GM19324 (cell line): ENCODE data around the gene ZNRD2.

ENCODE experiments used
- ATAC-seq: cut with Tn5 transposase; IDR thresholded peaks from one replicate; pipeline ENCODE4 v1.9.1; 2021; ENCODE audit warnings: mild to moderate bottlenecking, moderate library complexity; ENCODE audit not compliant: unreplicated experiment, low FRiP score

Gene ZNRD2

DNA sequence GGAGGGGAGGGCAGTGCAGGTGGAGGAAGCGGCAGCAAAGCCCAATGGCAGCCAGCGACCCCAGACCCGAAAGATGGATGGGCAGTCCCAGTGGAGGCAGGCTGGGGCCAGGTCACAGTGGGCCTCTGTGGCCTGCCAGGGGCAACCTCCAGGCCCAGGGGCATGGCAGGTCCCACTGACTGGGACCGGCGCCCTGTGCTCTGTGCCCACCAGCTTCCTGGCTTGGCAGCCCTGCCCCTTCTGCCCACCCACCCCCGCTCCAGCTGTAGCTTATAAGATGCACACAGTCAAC, 29.6 kb downstream of the ZNRD2 start:
- ATAC-seq: no peak

- ATAC-seq: no peak
Observed at GRCh38 chr11:65604258-65604657, 34.0 kb downstream of the ZNRD2 start.

DNA sequence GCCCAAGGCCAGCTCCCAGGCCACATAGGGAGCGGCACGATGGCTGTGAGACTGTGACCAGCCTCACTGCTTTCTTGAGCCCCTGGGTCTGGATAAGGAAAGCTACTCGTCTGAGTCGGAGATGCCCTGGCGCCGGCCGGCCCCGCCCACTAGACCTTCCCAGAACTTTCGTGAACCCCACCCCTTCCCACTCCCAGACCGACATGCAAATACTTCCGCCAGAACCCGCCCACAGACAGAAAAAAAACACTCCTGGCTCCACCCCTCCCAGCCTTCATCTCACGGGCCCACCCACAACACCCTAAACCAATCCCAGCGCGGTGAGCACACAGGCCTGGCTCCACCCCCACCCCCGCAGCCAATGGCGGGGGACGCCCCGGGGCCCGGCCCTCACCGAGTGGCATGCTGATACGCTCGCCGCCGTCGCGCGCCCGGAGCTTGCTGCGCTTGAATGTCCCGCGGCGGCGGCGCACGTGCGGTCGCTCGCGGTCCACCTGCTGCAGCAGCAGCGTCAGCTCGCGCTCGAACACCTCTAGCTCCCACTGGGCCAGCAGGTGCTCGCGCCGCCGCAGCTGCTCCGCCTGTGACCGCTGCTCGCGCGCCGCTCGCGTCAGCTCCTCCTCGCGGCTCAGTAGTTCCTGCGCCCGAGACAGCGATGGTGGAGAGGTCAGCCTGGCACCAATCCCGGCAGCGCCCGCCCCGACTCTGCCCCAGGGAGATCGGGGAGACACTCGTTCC, 36.8 kb downstream of the ZNRD2 start:
- ATAC-seq: no peak

DNA sequence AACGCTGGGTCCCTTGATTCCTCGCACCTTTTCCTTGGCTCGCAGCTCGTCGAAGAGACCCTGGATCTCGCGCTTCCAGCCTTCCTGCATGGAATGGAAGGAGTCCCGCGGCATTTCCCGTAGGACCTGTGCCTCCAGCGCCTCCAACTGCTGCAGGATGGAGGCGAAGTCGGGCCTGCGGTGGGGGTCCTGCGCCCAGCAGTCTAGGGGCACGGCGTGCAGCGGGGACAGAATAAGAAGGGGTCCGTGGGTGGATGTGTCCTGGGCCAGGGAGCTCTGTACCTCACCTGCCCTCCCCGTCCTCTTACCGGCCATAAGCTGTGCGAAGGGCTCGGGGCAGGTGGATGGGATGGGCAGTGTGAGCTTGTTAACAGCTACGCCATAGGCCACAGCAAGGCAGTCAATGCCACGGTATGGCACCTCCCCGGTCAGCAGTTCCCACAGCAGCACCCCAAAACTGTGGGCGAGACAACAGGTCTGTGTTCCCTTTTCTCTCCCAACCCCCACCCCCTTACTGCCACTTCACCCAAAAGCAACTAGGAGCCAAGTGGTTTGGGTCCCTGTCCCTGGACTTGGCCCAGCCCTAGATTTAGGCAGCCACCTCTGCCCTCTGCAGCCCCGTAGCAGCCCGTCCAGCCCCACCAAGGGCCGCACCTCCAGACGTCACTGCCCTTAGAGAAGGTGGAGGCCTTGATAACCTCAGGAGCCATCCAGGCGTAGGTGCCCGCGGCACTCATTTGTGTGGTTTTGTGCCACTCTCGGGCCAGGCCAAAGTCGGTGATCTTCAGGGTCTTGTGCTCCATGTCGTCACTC, 37.5 kb downstream of the ZNRD2 start:
- no peak for ATAC-seq

DNA sequence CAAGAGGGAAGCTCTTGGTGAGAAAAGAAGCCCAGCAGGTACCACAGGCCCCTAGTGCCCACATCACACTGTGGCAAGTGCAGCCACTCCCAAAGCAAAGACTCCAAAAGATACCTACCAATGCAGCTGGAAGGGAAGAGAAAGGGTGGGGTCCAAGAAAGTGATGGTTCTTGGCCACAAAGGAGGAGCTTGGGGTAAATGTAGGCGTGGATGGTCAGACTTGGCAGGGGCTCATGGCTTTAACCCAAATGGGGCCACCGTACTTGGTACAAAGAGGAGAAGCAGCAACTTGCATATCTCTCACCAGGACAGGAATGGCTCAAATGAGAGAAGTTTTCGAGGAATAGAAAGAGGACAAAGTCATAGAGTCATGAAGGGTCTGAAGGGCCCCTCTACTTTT, 39.0 kb downstream of the ZNRD2 start:
- ATAC-seq: no peak

DNA sequence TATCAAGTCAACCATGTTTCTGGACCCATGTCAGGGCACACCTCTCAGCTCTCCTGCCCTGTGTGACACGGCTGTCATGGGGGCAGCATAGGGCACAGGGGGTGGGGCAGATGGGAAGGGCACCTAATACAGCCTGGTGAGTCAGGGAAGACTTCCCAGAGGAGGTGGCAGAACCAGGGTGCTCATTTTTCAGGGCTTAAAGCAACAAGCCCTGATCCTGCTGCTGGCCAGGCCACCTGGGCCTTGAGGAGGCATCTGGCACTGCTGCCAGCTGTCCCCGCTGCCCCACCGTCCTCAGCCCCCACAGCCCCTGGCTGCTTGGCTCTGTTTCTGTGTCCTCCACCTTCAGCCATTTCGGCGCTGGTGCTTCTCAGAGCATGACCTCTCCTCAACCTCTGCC, 39.4 kb downstream of the ZNRD2 start:
- ATAC-seq: no peak

GRCh38 chr11:65610404-65610803, 40.1 kb downstream of the ZNRD2 start:
- ATAC-seq: no peak

DNA sequence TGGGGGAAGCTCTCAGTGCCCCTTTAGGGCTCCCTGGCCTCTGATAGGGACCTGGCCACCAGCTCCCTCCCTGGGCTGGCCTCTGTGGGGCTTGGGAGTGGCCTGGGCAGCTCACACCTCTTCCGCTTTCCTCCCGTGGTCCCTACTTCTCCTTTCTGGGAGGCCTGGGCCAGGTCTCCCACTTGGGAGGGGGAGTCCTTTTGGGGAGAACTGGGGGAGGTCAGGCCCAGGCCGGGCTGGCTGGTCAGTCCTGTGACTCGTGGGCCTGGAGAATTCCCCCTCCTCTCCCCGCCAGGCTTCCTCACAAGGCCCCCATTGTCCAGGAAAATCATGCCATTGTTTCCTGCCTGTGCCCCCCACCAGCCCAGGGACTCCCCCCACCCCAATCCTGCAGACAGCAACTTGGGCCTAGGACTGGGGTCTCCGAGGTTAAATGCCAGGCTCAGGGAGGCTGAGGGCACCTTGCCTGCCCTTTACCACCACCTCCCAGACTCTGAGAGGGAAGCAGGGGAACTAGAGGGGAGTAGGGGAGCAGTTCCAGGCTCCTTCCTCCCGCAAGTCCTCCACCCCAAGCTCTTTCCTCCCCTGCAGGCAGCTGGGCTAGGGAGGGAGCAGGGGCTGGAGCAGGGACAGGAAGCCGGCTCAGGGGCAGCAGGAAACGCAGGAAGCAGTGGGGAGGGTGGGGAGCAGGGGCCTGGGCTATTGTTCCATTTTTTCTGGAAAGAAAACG, 40.9 kb downstream of the ZNRD2 start:
- no peak for ATAC-seq

- ATAC-seq: no peak
Observed at GRCh38 chr11:65611758-65612603, 41.7 kb downstream of the ZNRD2 start.

- no peak for ATAC-seq
Observed at GRCh38 chr11:65612691-65613090, 42.4 kb downstream of the ZNRD2 start.

DNA sequence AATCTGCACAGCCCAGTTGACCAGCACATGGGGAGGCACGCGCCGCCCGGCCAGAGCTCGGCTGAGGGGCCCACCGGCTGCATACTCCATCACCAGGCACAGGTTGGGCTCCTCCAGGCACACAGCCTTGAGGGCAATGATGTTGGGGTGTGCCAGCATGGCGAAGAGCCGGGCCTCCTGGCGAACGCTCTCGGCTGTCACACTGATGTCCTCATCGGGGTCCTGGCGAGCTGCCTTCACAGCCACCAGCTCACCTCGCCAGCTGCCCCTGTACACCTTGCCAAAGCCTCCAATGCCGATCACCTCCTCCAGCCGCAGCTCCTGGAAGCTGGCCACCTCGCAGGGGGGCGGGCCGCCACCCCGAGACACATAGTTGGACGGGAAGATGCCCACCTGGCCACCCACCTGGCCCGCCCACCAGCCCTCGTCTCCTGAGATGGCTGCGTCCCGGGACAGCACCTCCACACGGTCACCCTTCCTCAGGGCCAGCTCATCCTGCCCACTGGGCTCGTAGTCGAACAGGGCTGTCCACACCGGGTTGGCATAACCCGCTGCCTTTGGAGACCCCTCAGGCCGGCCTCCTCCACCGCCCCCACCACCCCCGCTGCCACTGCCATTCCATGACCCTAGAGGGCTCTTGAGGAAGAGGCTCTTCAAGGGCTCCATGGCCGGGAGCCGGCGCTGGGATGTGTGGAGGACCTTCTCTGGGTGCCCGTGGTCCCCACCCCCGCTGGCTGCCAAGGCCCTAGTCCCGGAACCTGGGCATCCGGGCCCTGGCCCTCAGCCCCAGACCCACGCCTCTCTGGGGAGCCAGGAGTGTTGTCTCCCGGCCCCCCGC, 43.0 kb downstream of the ZNRD2 start:
- no peak for ATAC-seq

DNA sequence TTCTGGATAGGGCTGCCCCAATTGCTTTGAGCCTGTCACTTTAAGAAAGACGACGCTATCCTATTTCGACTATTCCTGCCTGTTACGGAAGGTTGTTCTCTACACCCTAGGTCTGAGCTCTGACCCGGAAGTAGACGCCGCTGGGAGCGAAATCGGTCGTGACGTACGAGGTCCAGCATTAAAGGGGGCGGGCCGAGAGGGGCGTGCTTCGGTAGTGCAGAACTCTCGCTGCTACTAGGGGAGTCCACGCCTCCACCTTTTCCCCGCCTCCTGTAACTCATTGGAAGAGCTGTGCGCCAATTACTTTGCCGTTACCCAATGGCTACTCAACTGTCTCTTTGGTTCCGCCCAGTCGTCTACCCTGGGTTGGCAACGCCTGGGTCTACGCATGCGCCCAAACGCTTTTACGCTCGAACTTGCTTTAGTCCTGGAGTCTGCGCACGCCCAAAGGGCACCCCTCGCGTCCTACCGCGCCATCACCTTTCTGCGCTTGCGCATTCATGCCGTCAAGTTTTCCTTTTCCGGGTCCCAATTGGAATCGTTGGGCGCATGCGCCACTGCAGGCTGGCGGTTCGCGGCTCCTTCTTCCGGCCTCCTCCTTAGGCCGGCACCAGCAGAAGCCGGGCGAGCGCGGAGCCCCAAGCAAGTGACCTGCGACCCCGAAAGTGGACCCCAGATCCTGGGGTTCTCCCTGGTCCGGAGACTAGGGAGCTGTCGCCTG, 45.1 kb downstream of the ZNRD2 start, which contains the start of gene PCNX3:
PCNX3 (plus strand) TSS at position 548 of the 721 bp plus-strand sequence. CDS start 536 bp downstream, outside the sequence.
- ATAC-seq: peak; percentile 85

- ATAC-seq: peak; percentile 11
Observed at GRCh38 chr11:65615950-65616574, 45.8 kb downstream of the ZNRD2 start.

GRCh38 chr11:65616575-65617001, 46.3 kb downstream of the ZNRD2 start:
- ATAC-seq: no peak

- no peak for ATAC-seq
Observed at GRCh38 chr11:65617136-65617850, 47.0 kb downstream of the ZNRD2 start.

GRCh38 chr11:65617990-65618751, 47.9 kb downstream of the ZNRD2 start:
- ATAC-seq: no peak

GRCh38 chr11:65618763-65619162, 48.5 kb downstream of the ZNRD2 start:
- ATAC-seq: no peak
